ENCODE data around the gene ARHGAP30. TPM values are rescaled to one million over a fixed set of nuclear protein-coding genes. Genes with fewer than 3 reads are reported as not detected.

Gene ARHGAP30
- total and polyA plus RNA-seq, 8 donors, result 2.6 to 28.6 (median 6.5) TPM

GRCh38 chr1:161008869-161009510 is 60.7 kb downstream of the ARHGAP30 start:
- H3K4me1 ChIP-seq, result peaks cover 11 to 54% (median 24%) of the 10 kb centered on the region in 4 donors
- WGBS, 5 donors, result 52 to 70% (median 62%) methylated on average over 4 of the region's 4 CpGs
- no peak overlapping the region for H3K27ac ChIP-seq
- H3K36me3 ChIP-seq, result no peaks in the 10 kb centered on the region
- no peak for DNase-seq
- intact Hi-C loops (cut with DNase I; ENCODE audit: low total_unique reads), result no loop called here
- H3K4me3 ChIP-seq, result no peak overlapping the region
- TF ChIP-seq POLR2A (IDR thresholded peaks at IDR 0.05), result no peak
- TF ChIP-seq POLR2AphosphoS5 (IDR thresholded peaks at IDR 0.05), result no peak
- no peak for TF ChIP-seq CTCF (IDR thresholded peaks at IDR 0.05)
- TF ChIP-seq EP300 (IDR thresholded peaks at IDR 0.05), result no peak
- no peaks in the 10 kb centered on the region for H3K9me3 ChIP-seq
- H3K27me3 ChIP-seq, result no peaks in the 10 kb centered on the region

- H3K36me3 ChIP-seq, result no peaks in the 10 kb centered on the region
- 92 to 99% (median 93%) methylated on average over 2 of the region's 2 CpGs for WGBS, 5 donors
- no peaks in the 10 kb centered on the region for H3K9me3 ChIP-seq
- intact Hi-C loops (cut with DNase I; ENCODE audit: low total_unique reads), result no loop called here
- H3K27ac ChIP-seq, result no peak overlapping the region
- peaks cover 0 to 37% (median 14%) of the 10 kb centered on the region in 4 donors for H3K4me1 ChIP-seq
- no peak for DNase-seq
- no peak overlapping the region for H3K4me3 ChIP-seq
- TF ChIP-seq POLR2AphosphoS5 (IDR thresholded peaks at IDR 0.05) (no peak), POLR2A (IDR thresholded peaks at IDR 0.05) (no peak), EP300 (IDR thresholded peaks at IDR 0.05) (no peak), CTCF (IDR thresholded peaks at IDR 0.05) (no peak)
- H3K27me3 ChIP-seq, result no peaks in the 10 kb centered on the region
Measured at GRCh38 chr1:161007369-161007768, 62.3 kb downstream of the ARHGAP30 start.

- no peaks in the 10 kb centered on the region for H3K36me3 ChIP-seq
- intact Hi-C loops (cut with DNase I; ENCODE audit: low total_unique reads), result no loop called here
- H3K9me3 ChIP-seq, result no peaks in the 10 kb centered on the region
- WGBS, 5 donors, result 83 to 91% (median 87%) methylated on average over 8 of the region's 8 CpGs
- H3K4me1 ChIP-seq, result peaks cover 0 to 31% (median 12%) of the 10 kb centered on the region in 4 donors
- H3K27me3 ChIP-seq, result no peaks in the 10 kb centered on the region
- H3K27ac ChIP-seq, result no peak overlapping the region
- H3K4me3 ChIP-seq, result no peak overlapping the region
- DNase-seq, result no peak
- no peak for TF ChIP-seq POLR2A (IDR thresholded peaks at IDR 0.05)
- TF ChIP-seq CTCF (IDR thresholded peaks at IDR 0.05), result no peak
- no peak for TF ChIP-seq POLR2AphosphoS5 (IDR thresholded peaks at IDR 0.05)
- no peak for TF ChIP-seq EP300 (IDR thresholded peaks at IDR 0.05)
Measured at GRCh38 chr1:161006563-161006962, 63.1 kb downstream of the ARHGAP30 start.

- no peak overlapping the region for H3K4me3 ChIP-seq
- H3K27me3 ChIP-seq, result no peaks in the 10 kb centered on the region
- 47 to 67% (median 63%) methylated on average over 5 of the region's 5 CpGs for WGBS, 5 donors
- no peak overlapping the region for H3K27ac ChIP-seq
- no peaks in the 10 kb centered on the region for H3K9me3 ChIP-seq
- no peak for TF ChIP-seq POLR2AphosphoS5 (IDR thresholded peaks at IDR 0.05)
- no peak for TF ChIP-seq POLR2A (IDR thresholded peaks at IDR 0.05)
- TF ChIP-seq CTCF (IDR thresholded peaks at IDR 0.05), result no peak
- no peak for TF ChIP-seq EP300 (IDR thresholded peaks at IDR 0.05)
- H3K4me1 ChIP-seq, result peaks cover 0 to 29% (median 6%) of the 10 kb centered on the region in 4 donors
- no peak for DNase-seq
- peaks cover 24 to 42% (median 34%) of the 10 kb centered on the region in 4 donors for H3K36me3 ChIP-seq
- intact Hi-C loops (cut with DNase I; ENCODE audit: low total_unique reads), result no loop called here
Measured at GRCh38 chr1:161001525-161001924, 68.2 kb downstream of the ARHGAP30 start.
